Measurements from ENCODE around the gene DVL2. TPM values are rescaled to one million over a fixed set of nuclear protein-coding genes. Genes with fewer than 3 reads are reported as not detected.

The DVL2 gene
- total and polyA plus RNA-seq, 2 donors (not counting 3 experiments of a cell fraction or from before 2014, with no cell fraction given), result 17.2 to 55.9 TPM

DNA sequence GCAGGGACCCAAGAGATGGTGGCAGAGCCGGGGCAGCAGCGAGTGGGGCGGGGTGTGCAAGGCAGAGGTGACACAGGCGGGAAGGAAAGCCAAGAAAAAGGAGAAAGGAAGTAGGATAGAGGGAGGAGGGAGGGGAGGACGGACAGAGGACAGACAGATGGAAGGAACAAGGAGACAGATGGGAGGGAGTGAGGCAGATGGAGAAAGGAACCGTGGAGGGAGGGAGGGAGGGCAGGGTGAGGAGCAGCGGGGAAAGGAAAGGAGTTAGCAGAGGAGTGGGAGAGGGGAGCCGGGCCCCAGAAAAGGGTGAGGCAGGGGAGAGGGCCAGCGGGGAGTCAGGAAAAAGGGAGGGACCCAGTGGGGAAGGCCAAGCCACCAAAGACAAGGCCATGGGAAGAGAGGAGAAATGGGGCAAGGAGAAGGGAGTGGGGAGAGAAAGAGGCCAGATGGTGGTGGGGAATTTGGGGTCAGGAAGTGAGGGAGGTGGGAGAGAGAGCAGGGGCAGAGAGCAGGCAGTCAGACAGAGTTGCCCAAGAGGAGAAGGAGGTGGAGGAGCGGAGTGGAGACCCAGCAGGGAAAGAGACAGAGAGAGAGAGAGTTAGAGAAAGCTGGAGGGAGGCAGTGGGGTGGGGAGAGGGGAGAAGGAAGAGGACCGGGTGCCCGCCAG, 41.9 kb downstream of the DVL2 start:
- no peaks in the 10 kb centered on the region for H3K27me3 ChIP-seq (ENCODE audit: control insufficient read depth in 2 of 2, insufficient read depth in 2 of 2, low read length in 2 of 2)
- no TSS peak for BruUV-seq (replicated peaks)
- POLR2A ChIA-PET, result no interaction called here
- no peaks in the 10 kb centered on the region for H3K9me3 ChIP-seq (replicated peaks; ENCODE audit: control insufficient read depth, insufficient read depth, low read length)
- peaks cover 2 to 32% of the 10 kb centered on the region in 2 experiments for H3K36me3 ChIP-seq (ENCODE audit: control insufficient read depth in 2 of 2, extremely low read depth in 1 of 2, insufficient read depth in 2 of 2, low read length in 2 of 2)
- no peak overlapping the region for H2AFZ ChIP-seq (ENCODE audit: low read depth, low read length)
- no peak overlapping the region for H3K4me3 ChIP-seq (replicated peaks in 1 of 3; ENCODE audit: insufficient read depth in 1 of 3, low read depth in 1 of 3, low read length in 3 of 3)
- intact Hi-C loops (cut with micrococcal nuclease), result no loop called here
- no peak overlapping the region for H3K27ac ChIP-seq (ENCODE audit: insufficient read depth, low read depth, low read length)
- no peaks in the 10 kb centered on the region for H3K79me2 ChIP-seq (ENCODE audit: control insufficient read depth, insufficient read depth, low read length)
- no peak for DNase-seq (ENCODE audit: low read depth, low spot score)
- H4K20me1 ChIP-seq (replicated peaks; ENCODE audit: control insufficient read depth, extremely low read depth, insufficient read depth, low read length), result no peaks in the 10 kb centered on the region
- no peaks in the 10 kb centered on the region for H3K9me1 ChIP-seq (replicated peaks; ENCODE audit: control insufficient read depth, extremely low read depth, insufficient read depth, low read length)
- H3K4me2 ChIP-seq (ENCODE audit: insufficient read depth, low read length), result no peak overlapping the region
- no peak overlapping the region for H3K9ac ChIP-seq (replicated peaks; ENCODE audit: extremely low read depth, insufficient read depth, low read length)
- dilution Hi-C loops (cut with MboI; ENCODE audit: extremely low pct_ligation_motif_present, low sequenced_read_pairs), result no loop called here
- CTCF ChIA-PET, result no interaction called here
- no peaks in the 10 kb centered on the region for H3K4me1 ChIP-seq (ENCODE audit: control insufficient read depth, extremely low read depth, insufficient read depth, low read length)
- no peak for FAIRE-seq
- TF ChIP-seq, protein P1, sequence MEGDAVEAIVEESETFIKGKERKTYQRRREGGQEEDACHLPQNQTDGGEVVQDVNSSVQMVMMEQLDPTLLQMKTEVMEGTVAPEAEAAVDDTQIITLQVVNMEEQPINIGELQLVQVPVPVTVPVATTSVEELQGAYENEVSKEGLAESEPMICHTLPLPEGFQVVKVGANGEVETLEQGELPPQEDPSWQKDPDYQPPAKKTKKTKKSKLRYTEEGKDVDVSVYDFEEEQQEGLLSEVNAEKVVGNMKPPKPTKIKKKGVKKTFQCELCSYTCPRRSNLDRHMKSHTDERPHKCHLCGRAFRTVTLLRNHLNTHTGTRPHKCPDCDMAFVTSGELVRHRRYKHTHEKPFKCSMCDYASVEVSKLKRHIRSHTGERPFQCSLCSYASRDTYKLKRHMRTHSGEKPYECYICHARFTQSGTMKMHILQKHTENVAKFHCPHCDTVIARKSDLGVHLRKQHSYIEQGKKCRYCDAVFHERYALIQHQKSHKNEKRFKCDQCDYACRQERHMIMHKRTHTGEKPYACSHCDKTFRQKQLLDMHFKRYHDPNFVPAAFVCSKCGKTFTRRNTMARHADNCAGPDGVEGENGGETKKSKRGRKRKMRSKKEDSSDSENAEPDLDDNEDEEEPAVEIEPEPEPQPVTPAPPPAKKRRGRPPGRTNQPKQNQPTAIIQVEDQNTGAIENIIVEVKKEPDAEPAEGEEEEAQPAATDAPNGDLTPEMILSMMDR (IDR thresholded peaks at IDR 0.05; ENCODE audit: extremely low read depth in 1 of 2, insufficient read depth in 1 of 2, low read depth in 1 of 2, low read length in 2 of 2), result no peak
- TF ChIP-seq POLR2A (IDR thresholded peaks at IDR 0.05; ENCODE audit: low read depth, low read length) (no peak), EZH2 (IDR thresholded peaks at IDR 0.05; ENCODE audit: borderline replicate concordance, low read depth, low read length, severe bottlenecking) (no peak), FOS (IDR thresholded peaks at IDR 0.05; ENCODE audit: borderline replicate concordance, insufficient read depth, low read length) (no peak), POLR2AphosphoS5 (IDR thresholded peaks at IDR 0.05; ENCODE audit: insufficient read depth, low read depth, low read length) (no peak), GATA2 (IDR thresholded peaks at IDR 0.05; ENCODE audit: insufficient read depth, insufficient read length, low read depth, low read length) (no peak), JUN (IDR thresholded peaks at IDR 0.05; ENCODE audit: borderline replicate concordance, insufficient read depth, insufficient read length, low read depth) (no peak), MYC (IDR thresholded peaks at IDR 0.05; ENCODE audit: low read depth, low read length) (no peak)
- TF ChIP-seq, protein P2, sequence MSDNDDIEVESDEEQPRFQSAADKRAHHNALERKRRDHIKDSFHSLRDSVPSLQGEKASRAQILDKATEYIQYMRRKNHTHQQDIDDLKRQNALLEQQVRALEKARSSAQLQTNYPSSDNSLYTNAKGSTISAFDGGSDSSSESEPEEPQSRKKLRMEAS (IDR thresholded peaks at IDR 0.05; ENCODE audit: insufficient read depth, insufficient read length), result no peak

Data from endothelial cell of umbilical vein (primary cell).